Uterus (tissue), 2 donors: ENCODE measurements around the gene TADA2A.

Experiments
- CTCF ChIP-seq, 4 experiments: fragments of 200-600 bp in 2 of 4; fragments of 450-650 bp in 2 of 4; sonication (generic) in 2 of 4; IDR thresholded peaks; one replicate each; pipeline ENCODE4 v1.5.1; 2016 to 2019; ENCODE audit warnings: antibody characterized with exemption in 4 of 4, mild to moderate bottlenecking in 2 of 4, moderate library complexity in 1 of 4
- POLR2A ChIP-seq, 2 donors: fragments of 450-650 bp; IDR thresholded peaks; one replicate each; pipeline ENCODE4 v1.6.1; 2016; ENCODE audit warnings: antibody characterized with exemption in 2 of 2, mild to moderate bottlenecking in 1 of 2, moderate library complexity in 1 of 2

- TF ChIP-seq POLR2A (IDR thresholded peaks at IDR 0.05) = no peak
- TF ChIP-seq CTCF (IDR thresholded peaks at IDR 0.05) = no peak
These were observed 52.1 kb downstream of the TADA2A start for GRCh38 chr17:37458805-37459204.
